C4-2B (cell line): Measurements from ENCODE around the gene KIAA0930.

Experiments
- H3K27ac ChIP-seq: fragments of 450-650 bp; 2 replicates; pipeline ENCODE4 v1.5.1; 2017
- ZFX ChIP-seq: fragments of 450-650 bp; IDR thresholded peaks from 2 replicates; pipeline ENCODE4 v1.6.1; 2017
- TF ChIP-seq, protein P1 (sequence below): fragments of 450-650 bp; conservative IDR thresholded peaks from 2 replicates; pipeline ENCODE4 v1.5.1; 2017; ENCODE audit warnings: mild to moderate bottlenecking

The KIAA0930 gene

DNA sequence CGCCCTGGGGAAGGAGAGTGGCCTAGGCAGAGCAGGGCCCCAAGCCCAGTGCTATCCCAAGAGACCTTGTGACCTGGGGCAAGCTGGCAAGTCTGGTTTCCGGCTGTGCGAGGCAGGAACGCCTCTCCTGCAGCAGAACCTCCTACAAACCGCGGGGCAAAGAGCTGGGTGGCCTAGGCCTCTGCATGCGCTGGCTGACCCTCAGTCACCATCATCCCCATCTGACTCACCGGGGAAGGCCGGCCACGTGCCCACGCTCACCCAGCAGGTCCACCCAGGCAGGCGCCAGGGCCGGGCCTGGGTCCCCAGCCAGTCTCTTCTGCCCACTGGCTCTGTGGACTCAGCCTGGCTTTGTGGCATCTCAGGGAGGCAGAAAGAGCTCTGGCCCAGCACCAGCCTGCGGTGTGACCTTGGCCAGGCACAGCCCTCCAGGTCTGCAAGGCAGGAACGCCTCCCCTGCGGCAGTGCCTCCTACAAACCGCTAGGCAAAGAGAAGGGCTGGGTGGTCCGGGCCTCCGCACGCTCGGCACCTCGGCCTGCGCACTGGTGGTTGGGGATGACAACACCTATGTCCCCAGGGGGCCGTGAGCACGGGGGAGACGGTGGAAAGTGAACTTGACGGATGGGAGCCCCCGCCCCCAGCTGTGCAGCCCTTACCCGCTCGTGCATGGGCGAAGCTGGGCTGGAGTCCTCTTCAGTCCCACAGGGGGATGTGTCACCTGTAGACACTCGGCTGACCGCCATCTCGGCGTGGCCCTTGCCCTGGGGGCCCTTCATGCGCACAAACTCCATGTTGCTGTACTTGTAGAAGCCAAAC, 38.2 kb downstream of the KIAA0930 start:
- H3K27ac ChIP-seq = peak overlapping the region; percentile 30
- 0 out of 2 replicates have a peak, but pooled peaks have one; percentile 16 for TF ChIP-seq ZFX
- TF ChIP-seq, protein P1, sequence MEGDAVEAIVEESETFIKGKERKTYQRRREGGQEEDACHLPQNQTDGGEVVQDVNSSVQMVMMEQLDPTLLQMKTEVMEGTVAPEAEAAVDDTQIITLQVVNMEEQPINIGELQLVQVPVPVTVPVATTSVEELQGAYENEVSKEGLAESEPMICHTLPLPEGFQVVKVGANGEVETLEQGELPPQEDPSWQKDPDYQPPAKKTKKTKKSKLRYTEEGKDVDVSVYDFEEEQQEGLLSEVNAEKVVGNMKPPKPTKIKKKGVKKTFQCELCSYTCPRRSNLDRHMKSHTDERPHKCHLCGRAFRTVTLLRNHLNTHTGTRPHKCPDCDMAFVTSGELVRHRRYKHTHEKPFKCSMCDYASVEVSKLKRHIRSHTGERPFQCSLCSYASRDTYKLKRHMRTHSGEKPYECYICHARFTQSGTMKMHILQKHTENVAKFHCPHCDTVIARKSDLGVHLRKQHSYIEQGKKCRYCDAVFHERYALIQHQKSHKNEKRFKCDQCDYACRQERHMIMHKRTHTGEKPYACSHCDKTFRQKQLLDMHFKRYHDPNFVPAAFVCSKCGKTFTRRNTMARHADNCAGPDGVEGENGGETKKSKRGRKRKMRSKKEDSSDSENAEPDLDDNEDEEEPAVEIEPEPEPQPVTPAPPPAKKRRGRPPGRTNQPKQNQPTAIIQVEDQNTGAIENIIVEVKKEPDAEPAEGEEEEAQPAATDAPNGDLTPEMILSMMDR = no peak

DNA sequence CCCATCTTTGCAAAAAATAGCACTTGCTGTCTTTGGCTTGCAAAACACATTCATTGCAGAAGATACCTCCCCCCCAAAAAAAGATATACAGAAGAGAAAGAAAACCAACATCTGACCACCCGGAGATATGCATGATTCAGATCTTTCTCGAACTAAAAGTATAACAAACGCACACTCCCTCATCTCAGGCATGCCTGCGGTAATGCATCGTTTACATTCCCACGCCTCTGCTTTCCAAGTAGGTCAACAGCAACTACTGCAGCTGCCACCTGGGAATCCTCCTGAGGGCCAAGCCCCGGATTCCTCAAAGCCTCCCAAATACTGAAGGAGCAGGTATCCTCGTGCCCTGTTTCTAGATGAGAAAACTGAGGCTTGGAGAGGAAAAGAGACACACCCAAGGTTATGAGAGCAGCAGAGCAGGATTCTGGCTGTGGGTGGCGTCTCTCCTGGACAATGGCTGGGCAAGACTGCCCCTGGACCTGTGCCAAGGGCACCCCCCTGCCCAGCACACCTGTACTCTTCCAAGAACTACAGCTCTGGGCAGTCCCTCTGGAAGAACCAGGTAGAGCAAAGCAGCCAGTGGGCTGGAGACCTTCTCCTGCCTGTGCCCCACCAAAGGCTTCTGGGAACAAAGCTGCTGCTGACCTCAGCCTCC, 38.9 kb downstream of the KIAA0930 start:
- peak overlapping the region; percentile 30 for H3K27ac ChIP-seq
- TF ChIP-seq ZFX = no peak
- TF ChIP-seq, protein P1 = no peak

DNA sequence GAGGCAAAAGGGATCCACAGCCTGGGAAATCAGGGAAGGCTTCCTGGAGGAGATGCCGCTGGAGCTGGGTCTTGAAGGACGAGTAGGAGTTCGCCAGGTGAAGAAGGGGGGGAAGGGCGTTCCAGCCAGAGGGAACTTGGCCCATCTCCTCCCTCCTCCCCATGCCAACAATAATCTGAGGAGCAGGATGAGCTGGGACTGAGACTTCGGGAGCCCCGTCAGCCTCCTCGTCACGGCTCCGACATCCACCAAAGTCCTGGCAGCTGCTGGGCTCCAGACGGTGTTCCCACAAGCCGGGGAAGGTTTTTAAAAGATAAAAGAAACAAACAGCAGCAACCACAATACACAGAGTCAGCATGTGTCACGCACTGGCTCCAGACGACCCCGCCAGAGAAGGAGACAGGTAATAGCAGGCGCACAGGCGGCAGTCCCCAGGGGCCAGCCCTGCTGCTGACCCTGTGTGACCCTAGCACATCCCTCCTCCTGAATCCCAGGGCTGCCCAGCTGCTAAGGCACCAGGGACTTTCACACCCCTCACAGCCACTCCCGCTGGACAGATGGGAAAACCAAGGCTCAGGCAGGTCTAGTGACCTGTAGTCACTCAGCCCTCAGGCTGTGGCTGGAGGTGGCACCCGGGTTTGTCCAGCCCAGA, 39.7 kb downstream of the KIAA0930 start:
- TF ChIP-seq ZFX = no peak
- TF ChIP-seq, protein P1 = no peak
- H3K27ac ChIP-seq = peak overlapping the region; percentile 30

DNA sequence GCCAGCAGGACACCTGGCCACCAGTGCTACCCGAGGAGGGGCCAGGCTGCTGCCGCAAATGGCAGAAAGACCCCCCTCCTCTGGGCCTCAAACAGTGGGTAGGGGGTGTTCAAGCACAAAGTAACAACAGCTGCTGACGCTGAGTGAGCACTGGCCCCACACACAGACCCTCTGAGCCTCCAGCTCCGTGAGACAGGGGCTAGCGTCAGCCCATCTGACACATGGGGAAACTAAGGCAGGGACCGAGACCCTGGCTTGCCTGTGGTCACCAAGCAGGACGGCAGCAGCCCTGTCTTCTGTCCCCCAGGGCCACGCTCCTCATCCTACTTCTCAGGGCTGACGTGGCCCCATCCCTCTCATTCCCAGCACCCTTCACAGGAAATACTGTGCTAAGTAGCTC, 40.5 kb downstream of the KIAA0930 start:
- H3K27ac ChIP-seq = no peak overlapping the region; the same call in 1 of the 2 replicates
- TF ChIP-seq, protein P1 = no peak

DNA sequence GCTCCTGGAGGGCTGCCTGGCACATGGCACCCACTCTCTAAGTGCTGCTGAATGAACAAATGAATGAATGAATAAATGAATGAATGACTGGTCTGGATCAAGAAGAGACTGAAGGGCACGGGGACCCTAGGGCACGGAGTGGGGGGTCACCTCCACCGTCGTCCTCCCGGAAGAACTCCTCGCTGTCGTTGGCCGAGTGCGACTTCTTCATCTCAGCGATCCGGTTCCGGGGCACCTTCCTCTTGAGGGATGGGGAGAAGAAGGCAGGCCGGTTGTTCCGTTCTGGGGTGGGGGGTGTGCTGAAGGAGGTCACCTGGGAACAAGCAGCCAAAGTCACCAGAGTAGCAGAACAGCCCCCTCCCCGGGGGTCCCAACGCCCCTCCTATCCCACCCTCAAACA, 41.0 kb downstream of the KIAA0930 start:
- H3K27ac ChIP-seq = peak overlapping the region; percentile 67
- TF ChIP-seq, protein P1 = no peak
- no peak for TF ChIP-seq ZFX

DNA sequence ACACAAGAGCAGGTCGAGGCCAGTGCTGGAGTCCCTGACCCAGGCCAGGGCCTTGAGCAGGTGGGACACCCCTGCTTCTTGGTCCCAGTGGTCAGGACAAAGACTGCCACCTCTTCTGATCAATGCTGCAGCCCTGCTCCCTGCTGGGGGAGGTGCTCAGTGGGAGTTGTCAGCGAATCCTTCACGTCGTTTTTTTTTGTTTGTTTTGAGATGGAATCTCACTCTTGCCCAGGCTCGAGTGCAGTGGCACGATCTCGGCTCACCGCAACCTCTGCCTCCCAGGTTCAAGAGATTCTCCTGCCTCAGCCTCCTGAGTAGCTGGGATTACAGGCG, 42.3 kb downstream of the KIAA0930 start:
- H3K27ac ChIP-seq = peak overlapping the region; percentile 67
- TF ChIP-seq, protein P1 = no peak
- TF ChIP-seq ZFX = no peak
